A673 (cell line): ENCODE data around the gene IFRD1. TPM values are rescaled to one million over a fixed set of nuclear protein-coding genes. Genes with fewer than 3 reads are reported as not detected.

ENCODE experiments used
- BruUV-seq: library from RNA; stranded (reverse); fragments of 400-500 nt; replicated peaks from 2 replicates; lab custom pipeline; 2021; lab: Mats Ljungman, UMichigan
- CTCF ChIA-PET: fragments of 300-600 bp; sonication (Branson Sonifier 250); formaldehyde crosslinking; loops from one replicate; lab custom pipeline; 2022; ENCODE audit warnings: antibody characterized with exemption; lab: Charles Lee
- POLR2A ChIA-PET: fragments of 300-600 bp; sonication (Branson Sonifier 250); formaldehyde crosslinking; loops from one replicate; lab custom pipeline; 2022; ENCODE audit warnings: antibody characterized with exemption; ENCODE audit not compliant: low non-redundant PET; lab: Charles Lee
- DNase-seq: peaks from one replicate; pipeline ENCODE4 v3.0.0-alpha.2; 2015; ENCODE audit warnings: low spot score
- H3K27ac ChIP-seq: fragments of 200-600 bp; sonication (generic); 2 replicates; pipeline ENCODE4 v1.5.1; 2016; ENCODE audit warnings: mixed run types, low read depth, mild to moderate bottlenecking, mixed read lengths, antibody characterized with exemption, low read length; ENCODE audit not compliant: poor library complexity, severe bottlenecking
- H3K27me3 ChIP-seq: fragments of 200-600 bp; sonication (generic); replicated peaks from 2 replicates; pipeline ENCODE4 v1.6.1; 2017; ENCODE audit warnings: mixed run types, low read depth, mild to moderate bottlenecking, mixed read lengths, antibody characterized with exemption, low read length; ENCODE audit not compliant: insufficient read depth, poor library complexity
- H3K36me3 ChIP-seq: fragments of 200-600 bp; sonication (generic); 2 replicates; pipeline ENCODE4 v1.6.1; 2016; ENCODE audit warnings: mixed run types, mild to moderate bottlenecking, mixed read lengths, antibody characterized with exemption, low read length; ENCODE audit not compliant: insufficient read depth, poor library complexity, severe bottlenecking
- H3K4me1 ChIP-seq: fragments of 200-600 bp; sonication (generic); 2 replicates; pipeline ENCODE4 v1.6.1; 2017; ENCODE audit warnings: mixed run types, mild to moderate bottlenecking, mixed read lengths, antibody characterized with exemption, low read length; ENCODE audit not compliant: insufficient read depth, poor library complexity, severe bottlenecking
- H3K4me3 ChIP-seq: fragments of 200-600 bp; sonication (generic); 2 replicates; pipeline ENCODE4 v1.5.1; 2016; ENCODE audit warnings: low read depth, mixed run types, mild to moderate bottlenecking, mixed read lengths, low read length; ENCODE audit not compliant: poor library complexity, severe bottlenecking
- H3K9me3 ChIP-seq: fragments of 200-600 bp; sonication (generic); 2 replicates; pipeline ENCODE4 v1.6.1; 2016; ENCODE audit warnings: mixed run types, low read depth, mild to moderate bottlenecking, mixed read lengths, antibody characterized with exemption, low read length; ENCODE audit not compliant: poor library complexity, severe bottlenecking
- EZH2 ChIP-seq: fragments of 200-600 bp; sonication (generic); IDR thresholded peaks from 2 replicates; pipeline ENCODE4 v1.6.1; 2017; ENCODE audit warnings: borderline replicate concordance, low read depth, mild to moderate bottlenecking, mixed read lengths, antibody characterized with exemption, low read length; ENCODE audit not compliant: poor library complexity, severe bottlenecking
- intact Hi-C: fragments of 100-400 bp; cut with micrococcal nuclease; formaldehyde crosslinking; loops from one replicate; pipeline ENCODE4 v1.10.0; 2022; ENCODE audit not compliant: unreplicated experiment
- total RNA-seq: library from RNA; stranded (reverse); gene quantifications from 2 replicates; pipeline ENCODE4 v1.2.3, GENCODE V29; 2021
- TF ChIP-seq, protein P1 (sequence below): fragments of 300-800, 200-600 bp; sonication (generic); conservative IDR thresholded peaks from 2 replicates; pipeline ENCODE4 v1.5.1; 2017; ENCODE audit warnings: low read depth, mild to moderate bottlenecking, antibody characterized with exemption, low read length, moderate library complexity, mixed read lengths

IFRD1 gene
- total RNA-seq, 1 experiment from 2014 or later = 79.9 TPM

DNA sequence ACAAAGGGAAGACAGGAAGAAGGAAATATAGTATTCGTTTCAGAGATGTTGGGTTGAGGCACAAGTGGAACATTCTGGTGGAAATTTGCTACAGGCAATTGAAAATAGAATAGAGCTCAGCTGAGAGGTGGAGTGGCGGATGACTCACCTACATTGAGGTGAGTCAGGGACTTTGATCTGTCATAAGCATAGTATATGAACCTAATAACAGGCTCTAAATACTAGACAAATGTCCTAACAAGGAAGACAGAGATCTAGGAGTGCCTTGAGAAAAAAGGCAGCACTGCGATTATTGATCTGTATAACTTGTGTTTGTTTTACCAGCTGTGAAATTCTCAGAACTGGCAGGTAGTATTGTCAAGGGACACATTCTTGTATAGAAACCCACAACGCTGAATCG lies 907 bp upstream of the IFRD1 start:
- no TSS peak for BruUV-seq
- Histone ChIP-seq H3K9me3 (no peaks in the 10 kb centered on the region), H3K4me1 (peaks cover 14% of the 10 kb centered on the region), H3K4me3 (peak overlapping the region; percentile 90), H3K36me3 (no peaks in the 10 kb centered on the region), H3K27me3 (no peaks in the 10 kb centered on the region), H3K27ac (no peak overlapping the region)
- CTCF ChIA-PET = no interaction called here
- TF ChIP-seq, protein P1, sequence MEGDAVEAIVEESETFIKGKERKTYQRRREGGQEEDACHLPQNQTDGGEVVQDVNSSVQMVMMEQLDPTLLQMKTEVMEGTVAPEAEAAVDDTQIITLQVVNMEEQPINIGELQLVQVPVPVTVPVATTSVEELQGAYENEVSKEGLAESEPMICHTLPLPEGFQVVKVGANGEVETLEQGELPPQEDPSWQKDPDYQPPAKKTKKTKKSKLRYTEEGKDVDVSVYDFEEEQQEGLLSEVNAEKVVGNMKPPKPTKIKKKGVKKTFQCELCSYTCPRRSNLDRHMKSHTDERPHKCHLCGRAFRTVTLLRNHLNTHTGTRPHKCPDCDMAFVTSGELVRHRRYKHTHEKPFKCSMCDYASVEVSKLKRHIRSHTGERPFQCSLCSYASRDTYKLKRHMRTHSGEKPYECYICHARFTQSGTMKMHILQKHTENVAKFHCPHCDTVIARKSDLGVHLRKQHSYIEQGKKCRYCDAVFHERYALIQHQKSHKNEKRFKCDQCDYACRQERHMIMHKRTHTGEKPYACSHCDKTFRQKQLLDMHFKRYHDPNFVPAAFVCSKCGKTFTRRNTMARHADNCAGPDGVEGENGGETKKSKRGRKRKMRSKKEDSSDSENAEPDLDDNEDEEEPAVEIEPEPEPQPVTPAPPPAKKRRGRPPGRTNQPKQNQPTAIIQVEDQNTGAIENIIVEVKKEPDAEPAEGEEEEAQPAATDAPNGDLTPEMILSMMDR = no peak
- TF ChIP-seq EZH2 = no peak
- no peak for DNase-seq
- POLR2A ChIA-PET = no interaction called here
- intact Hi-C loops = no loop called here

DNA sequence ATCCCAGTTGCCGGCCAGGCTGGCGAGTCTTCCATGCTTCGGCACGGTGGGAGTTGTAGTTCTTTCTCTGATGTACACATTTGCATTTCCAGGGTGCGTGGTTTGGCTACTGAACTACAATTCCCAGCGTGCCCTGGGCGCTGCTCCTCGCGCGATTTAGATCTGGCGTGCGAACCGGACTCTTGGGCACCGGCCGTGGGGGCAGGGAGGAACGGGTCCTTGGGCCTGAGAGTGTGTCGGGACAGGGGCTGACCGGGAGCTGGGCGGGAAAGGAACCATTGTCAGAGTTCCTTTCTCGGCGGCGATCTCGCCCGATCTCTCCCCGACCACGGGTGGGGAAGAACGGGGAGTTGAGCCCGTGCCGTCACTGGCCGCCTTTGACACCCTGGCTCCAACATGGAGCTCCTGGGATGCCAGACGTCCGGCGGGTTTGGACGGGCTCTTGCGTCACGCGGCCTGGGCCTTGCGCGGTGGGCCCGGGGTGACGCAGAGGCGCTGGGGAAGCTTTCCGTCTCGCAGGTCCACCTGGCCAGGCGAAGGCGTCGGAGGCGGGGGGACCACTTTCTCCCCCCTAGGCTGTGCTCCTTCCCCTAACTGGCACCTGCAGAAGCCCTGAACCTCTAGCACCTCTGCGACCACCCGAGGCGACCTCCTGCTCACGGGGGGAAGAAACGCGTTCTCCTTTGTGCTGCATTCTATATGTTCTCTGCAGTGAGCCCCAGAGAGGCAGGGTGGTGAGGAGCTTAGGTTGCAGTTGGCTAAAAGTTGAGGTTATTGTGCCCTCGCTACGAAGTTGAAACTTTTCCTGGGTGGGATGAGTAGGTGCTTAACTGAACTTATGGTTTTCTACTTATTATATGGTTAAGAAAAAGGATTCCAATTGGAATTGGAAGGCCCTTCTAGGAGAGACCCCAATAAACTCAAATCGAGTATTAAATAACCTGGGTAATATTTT lies 824 bp downstream of the IFRD1 start:
- no TSS peak for BruUV-seq
- intact Hi-C loops = no loop called here

DNA sequence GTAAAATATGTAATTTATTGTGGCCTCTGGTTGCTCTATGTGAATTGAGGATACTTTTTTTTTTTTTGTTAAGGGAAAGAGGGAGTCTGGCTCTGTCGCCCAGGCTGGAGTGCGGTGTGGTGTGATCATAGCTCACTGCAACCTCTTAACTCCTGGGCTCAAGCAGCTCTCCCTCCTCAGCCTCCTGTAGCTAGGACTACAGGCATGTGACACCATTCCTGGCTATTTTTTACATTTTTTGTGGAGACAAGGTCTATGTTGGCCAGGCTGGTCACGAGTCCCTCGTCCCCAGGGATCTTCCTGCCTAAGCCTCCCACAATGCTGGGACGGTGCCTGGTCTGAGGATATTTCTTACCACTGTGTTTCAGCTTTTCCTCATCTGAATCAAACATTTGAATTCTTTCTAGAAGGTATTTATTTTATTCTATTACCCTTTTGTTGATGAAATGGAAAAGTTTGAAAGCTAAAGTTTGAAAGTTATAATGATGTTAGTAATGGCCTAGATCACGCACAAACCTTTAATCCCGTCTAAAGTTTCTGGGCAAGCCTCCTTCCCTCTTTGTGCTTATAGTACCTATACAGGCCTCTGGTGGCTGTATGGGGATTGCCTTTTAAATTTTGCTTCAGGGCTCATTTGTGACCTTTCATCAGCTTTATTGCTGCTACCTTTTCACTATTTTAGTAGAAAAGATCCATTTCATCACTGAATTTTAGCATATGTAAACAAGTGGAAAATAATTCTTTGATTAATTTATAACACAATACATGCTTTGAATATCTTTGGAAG lies 2.0 kb downstream of the IFRD1 start:
- no peaks in the 10 kb centered on the region for H3K9me3 ChIP-seq
- POLR2A ChIA-PET = interaction anchor here (0.6 kb wide), 2 partner anchors 12 to 48 kb away, joined by 9 to 13 read pairs; no protein-coding TSS in a partner anchor
- CTCF ChIA-PET = interaction anchor here (0.6 kb wide), 1 partner anchor 693 kb away, joined by 14 read pairs; no protein-coding TSS in a partner anchor
- no TSS peak for BruUV-seq
- H3K36me3 ChIP-seq = peaks cover 19% of the 10 kb centered on the region
- peak; percentile 46 for DNase-seq
- H3K27ac ChIP-seq = peak overlapping the region; percentile 37
- no peaks in the 10 kb centered on the region for H3K27me3 ChIP-seq
- peaks cover 14% of the 10 kb centered on the region for H3K4me1 ChIP-seq
- H3K4me3 ChIP-seq = peak overlapping the region; percentile 90
- intact Hi-C loops = no loop called here
- TF ChIP-seq, protein P1 = no peak; the same call in 1 of the 2 replicates
- no peak for TF ChIP-seq EZH2

More for the DNA sequence above, 824 bp downstream of the IFRD1 start:
- H3K27ac ChIP-seq = peak overlapping the region; percentile 89
- ChIA-PET CTCF (no interaction called here), POLR2A (interaction anchor here (0.7 kb wide), 1 partner anchor 15 kb away, joined by 3 read pairs; no protein-coding TSS in a partner anchor)
- no peaks in the 10 kb centered on the region for H3K27me3 ChIP-seq
- DNase-seq = peak; percentile 97
- H3K4me1 ChIP-seq = peaks cover 14% of the 10 kb centered on the region
- H3K36me3 ChIP-seq = peaks cover 7% of the 10 kb centered on the region
- no peaks in the 10 kb centered on the region for H3K9me3 ChIP-seq
- peak overlapping the region; percentile 90 for H3K4me3 ChIP-seq
- TF ChIP-seq EZH2 = no peak
- TF ChIP-seq, protein P1 = no peak
